ELR (cell line): Measurements from ENCODE around the gene GANC.
A peak's percentile ranks its signal among the peaks of the same experiment; 100 is the strongest.

Experiments used
- DNase-seq: peaks from one replicate; pipeline ENCODE4 v3.0.0-alpha.2; 2015; ENCODE audit warnings: low read depth

Gene GANC

GRCh38 chr15:42375941-42376340, 102.9 kb downstream of the GANC start:
- no peak for DNase-seq

DNA sequence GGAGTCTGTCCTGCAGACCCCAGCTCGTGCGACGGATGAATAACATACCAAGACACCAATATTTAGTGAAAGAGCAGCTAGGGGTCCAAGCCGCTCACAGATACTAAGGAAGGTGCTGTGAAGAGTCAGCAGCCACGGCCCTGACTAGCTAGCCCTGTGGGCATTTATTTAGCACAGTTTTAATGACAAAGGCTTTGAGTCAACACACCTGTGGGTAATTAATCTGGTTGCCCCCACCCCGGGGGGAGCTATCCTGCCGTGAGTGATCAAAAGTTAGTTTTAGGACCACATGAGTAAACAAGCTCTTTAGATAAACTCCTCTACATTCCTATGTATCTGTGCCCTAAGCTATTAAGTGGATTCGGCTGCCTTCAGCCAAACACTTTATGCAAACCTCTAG, 105.0 kb downstream of the GANC start:
- no peak for DNase-seq

- no peak for DNase-seq
Measured at GRCh38 chr15:42384597-42384996, 111.6 kb downstream of the GANC start.

DNA sequence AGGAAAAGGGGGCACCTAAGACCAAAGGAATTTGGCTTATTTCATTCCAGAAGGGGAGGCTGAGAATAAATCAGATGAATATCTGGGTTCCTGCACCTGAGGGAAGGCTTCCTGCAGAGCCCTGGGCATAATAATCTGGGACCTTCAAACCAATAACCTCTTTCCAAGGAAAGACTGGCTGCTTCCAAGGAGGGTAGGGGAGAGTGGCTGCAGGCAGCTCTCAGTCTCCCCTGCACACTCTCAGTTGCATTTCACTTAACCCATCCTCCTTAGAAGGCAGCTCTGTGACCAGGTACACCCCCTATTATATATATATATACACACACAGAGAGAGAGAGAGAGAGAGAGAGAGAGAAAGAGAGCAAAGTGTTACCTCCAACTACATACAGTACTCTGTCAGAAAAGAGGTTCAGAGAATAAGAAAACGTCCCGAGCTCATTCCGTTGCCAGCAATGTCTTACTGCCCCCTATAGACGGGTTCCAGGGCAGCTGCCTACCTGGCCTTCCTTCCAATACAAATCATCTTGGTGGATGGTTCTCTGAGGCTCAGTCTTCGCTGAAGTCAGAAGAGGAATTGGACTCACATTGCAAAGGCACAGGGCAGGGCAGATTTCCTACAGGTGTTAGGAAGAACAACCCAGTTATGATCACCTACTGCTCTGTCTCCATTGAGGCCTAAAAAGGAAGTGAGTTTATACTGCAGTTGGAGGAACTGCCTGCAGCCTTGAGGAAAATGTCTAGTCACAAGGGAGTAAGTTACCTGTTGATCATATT, 112.4 kb downstream of the GANC start:
- peak; percentile 70 for DNase-seq

GRCh38 chr15:42385980-42386700, 113.1 kb downstream of the GANC start:
- no peak for DNase-seq

GRCh38 chr15:42387603-42388002, 114.6 kb downstream of the GANC start:
- no peak for DNase-seq

GRCh38 chr15:42392309-42393024, 119.5 kb downstream of the GANC start:
- DNase-seq, result no peak

GRCh38 chr15:42394106-42394505, 121.1 kb downstream of the GANC start:
- no peak for DNase-seq

DNA sequence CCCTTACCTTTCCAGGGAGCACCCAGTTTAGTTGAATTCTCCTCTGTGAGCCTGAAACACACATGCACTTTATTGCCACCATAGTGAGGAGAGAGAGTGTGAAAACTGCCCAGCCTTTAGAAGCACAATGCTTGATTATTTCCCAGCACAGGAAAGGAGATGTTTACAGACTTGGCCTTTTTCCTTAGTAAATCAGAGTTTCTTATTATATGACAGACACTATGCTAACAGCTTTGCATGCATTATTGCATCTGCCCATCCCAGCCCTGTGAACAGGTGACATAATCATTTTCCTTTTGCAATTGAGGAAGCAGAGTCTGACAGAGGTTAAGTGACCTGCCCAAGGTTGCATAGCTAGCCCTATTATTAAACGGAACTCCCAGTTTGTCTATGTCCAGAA, 122.8 kb downstream of the GANC start:
- DNase-seq, result no peak

DNA sequence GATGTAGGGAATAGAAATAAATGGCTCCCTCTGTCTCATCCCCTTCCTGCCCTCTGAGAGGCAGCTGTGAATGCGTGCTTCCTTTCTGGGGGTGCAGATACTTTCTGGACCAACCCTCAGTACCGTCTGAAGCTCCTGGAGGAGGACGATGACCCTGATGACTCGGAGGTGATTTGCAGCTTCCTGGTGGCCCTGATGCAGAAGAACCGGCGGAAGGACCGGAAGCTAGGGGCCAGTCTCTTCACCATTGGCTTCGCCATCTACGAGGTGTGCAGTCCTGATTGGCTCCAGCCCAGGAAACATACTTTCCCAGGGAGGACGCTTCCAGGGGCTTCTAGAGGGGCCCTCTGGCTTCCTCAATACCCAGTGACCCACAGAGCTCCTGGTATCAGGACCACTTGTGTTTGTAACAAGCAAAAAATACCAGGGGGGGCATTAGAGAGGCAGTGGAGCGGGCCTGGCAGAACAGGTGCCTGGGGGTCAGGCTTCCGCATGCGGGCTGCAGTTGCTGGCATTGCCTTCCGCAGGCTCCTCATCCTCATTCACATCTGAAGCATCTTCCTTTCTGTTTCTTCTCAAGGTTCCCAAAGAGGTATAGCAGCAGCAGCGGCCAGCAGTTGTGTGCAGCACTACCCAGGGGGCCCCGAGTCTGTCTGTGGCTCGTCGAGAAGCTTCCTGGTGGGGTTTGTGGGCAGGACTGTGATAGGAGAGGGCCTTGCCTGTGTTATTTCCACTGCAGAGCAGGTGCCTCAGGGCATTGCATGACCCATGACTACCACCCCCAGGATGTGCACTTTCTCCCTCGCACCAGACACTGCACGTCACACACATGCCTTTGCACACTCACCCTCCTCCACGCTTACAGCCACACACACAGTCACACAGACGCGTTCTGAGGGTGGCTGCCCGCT, 128.8 kb downstream of the GANC start:
- DNase-seq, result peak; percentile 28

DNA sequence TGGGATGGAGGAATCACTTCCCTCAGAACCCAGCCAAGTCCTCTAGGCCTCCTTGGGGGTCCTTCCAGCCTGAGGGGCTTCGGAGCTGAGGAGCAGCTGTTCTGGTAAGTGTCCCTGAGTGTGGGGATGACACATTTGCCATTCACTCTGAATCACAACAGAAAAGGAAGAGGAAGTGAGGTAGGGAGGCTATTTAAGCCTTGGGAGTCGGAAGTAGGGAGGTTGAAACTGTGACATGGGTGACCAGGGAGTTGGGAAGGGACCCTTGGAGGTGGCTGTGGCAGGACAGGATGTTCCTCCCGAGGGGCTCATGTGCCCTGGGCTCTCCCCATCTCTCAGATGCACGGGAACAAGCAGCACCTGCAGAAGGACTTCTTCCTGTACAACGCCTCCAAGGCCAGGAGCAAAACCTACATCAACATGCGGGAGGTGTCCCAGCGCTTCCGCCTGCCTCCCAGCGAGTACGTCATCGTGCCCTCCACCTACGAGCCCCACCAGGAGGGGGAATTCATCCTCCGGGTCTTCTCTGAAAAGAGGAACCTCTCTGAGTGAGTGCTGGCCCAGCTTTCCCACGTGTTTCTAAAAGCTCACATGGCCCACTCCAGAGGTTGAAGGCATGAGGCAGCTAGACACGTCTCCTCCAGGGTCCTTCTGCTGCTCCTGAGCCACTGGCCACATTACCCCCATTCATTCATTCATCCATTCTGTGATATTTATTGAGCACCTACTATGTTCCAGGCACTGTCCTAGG, 129.6 kb downstream of the GANC start:
- peak; percentile 46 for DNase-seq

GRCh38 chr15:42403389-42403788, 130.4 kb downstream of the GANC start:
- no peak for DNase-seq

DNA sequence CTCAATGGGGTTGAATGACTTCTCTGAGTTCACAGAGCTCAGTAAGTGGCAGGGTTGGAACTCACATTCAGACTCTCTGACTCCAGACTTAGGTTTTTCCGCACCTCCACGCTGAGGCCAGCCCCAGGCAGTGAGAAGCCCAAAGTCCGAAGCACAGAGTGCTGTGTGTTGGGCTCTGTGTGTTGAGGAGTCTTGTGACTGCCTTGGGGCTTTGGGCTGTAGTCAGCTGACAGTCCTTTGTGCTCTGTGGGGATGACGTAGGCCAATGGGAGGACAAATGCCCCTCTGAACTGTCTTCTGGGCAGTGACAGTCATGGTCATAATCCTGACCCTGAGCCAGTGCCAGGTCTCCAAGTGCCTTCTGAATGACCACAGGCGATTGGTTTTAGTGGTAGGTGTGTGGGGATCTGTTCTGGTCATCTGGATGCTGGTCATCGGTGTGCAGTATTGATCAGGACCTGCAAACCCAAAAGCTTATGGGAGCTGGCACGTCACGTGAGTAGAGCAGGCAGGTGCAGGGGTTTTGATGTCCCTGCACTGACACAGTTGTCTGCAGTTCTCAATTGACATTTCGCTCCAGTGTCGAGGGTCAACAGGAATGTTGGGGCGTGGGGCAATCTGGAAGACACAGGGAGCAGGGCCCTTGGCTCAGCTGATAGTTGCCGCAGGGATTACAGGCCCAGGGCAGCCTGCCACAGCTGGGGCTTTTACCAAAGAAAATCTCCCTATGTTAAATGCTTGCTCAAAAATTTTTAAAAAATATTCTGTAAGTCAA, 131.6 kb downstream of the GANC start:
- no peak for DNase-seq

DNA sequence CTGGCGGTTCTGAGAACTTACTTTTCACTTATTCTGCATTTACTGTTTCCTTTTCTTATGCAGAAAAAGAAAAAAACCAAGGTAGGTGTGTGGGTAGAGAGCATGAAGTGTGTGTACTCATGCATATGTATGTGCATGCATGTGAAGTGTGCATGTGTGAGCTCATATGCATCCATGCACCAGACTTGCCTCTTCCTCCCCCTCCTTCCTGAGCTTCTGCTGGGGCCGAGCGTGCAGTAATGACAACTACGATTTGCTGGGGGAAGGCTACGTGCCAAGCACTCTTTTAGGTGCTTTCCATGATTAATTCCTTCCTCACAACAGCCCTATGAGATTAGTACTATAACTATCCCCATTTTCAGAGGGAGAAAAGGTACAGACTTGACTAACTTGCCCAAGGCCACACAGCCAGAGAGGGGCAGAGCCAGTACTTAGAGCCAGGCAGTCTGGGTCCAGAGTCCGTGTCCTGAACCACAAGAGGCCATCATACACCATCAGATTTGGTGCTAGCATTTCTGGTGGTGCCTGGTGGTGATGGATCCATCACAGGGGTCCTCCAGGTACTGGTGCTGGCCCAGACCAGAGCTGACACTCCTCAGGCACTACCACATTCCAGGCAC, 133.0 kb downstream of the GANC start:
- no peak for DNase-seq
